Keratinocyte (primary cell): ENCODE measurements around the gene BCL2L11. TPM values are rescaled to one million over a fixed set of nuclear protein-coding genes. Genes with fewer than 3 reads are reported as not detected.

Experiments used
- DNase-seq: peaks from one replicate; pipeline ENCODE4 v3.0.0-alpha.2; 2011; ENCODE audit warnings: low read depth, missing footprints, low spot score
- FAIRE-seq: peaks from 2 replicates; lab custom pipeline; 2011; peaks lifted over from hg19 to GRCh38; lab: Jason Lieb, UNC
- H2AFZ ChIP-seq: 2 replicates; pipeline ENCODE4 v1.6.0; 2012; ENCODE audit warnings: low read length, control low read depth, inconsistent platforms; ENCODE audit not compliant: control insufficient read depth
- H3K27ac ChIP-seq: 2 replicates; pipeline ENCODE4 v1.5.1; 2011; ENCODE audit warnings: low read length; ENCODE audit not compliant: control insufficient read depth, insufficient read depth
- H3K27me3 ChIP-seq: 3 replicates; pipeline ENCODE4 v1.6.0; 2011; ENCODE audit warnings: low read length; ENCODE audit not compliant: control insufficient read depth, insufficient read depth; ENCODE audit errors: extremely low read depth
- H3K36me3 ChIP-seq, 2 experiments: 2 replicates in 1 of 2; 3 replicates in 1 of 2; pipeline ENCODE4 v1.5.1; 2011; ENCODE audit warnings: low read length in 2 of 2, mild to moderate bottlenecking in 1 of 2; ENCODE audit not compliant: control insufficient read depth in 2 of 2, insufficient read depth in 2 of 2; ENCODE audit errors: extremely low read depth in 1 of 2
- H3K4me1 ChIP-seq: 3 replicates; pipeline ENCODE4 v1.5.1; 2011; ENCODE audit warnings: low read length; ENCODE audit not compliant: control insufficient read depth, insufficient read depth; ENCODE audit errors: extremely low read depth
- H3K4me2 ChIP-seq: 3 replicates; pipeline ENCODE4 v1.6.0; 2011; ENCODE audit warnings: low read depth, low read length; ENCODE audit not compliant: control insufficient read depth, insufficient read depth; ENCODE audit errors: extremely low read depth
- H3K4me3 ChIP-seq, 3 experiments: fragments of 200-600 bp in 1 of 3; sonication (generic) in 1 of 3; 2 replicates in 2 of 3; 3 replicates in 1 of 3; pipeline ENCODE4 v1.5.1; 2011 to 2016; ENCODE audit warnings: low read length in 3 of 3, mild to moderate bottlenecking in 3 of 3, control low read depth in 2 of 3, inconsistent platforms in 1 of 3, low read depth in 1 of 3, mixed read lengths in 1 of 3, mixed run types in 1 of 3, moderate library complexity in 1 of 3; ENCODE audit not compliant: control insufficient read depth in 2 of 3, insufficient read depth in 2 of 3; ENCODE audit errors: extremely low read depth in 1 of 3
- H3K79me2 ChIP-seq: 2 replicates; pipeline ENCODE4 v1.6.0; 2012; ENCODE audit warnings: low read length; ENCODE audit not compliant: control insufficient read depth, insufficient read depth
- H3K9ac ChIP-seq: 3 replicates; pipeline ENCODE4 v1.6.0; 2011; ENCODE audit warnings: low read length; ENCODE audit not compliant: control insufficient read depth, insufficient read depth; ENCODE audit errors: extremely low read depth
- H3K9me1 ChIP-seq: 3 replicates; pipeline ENCODE4 v1.6.0; 2011; ENCODE audit warnings: low read length; ENCODE audit not compliant: control insufficient read depth, insufficient read depth; ENCODE audit errors: extremely low read depth
- H3K9me3 ChIP-seq: 2 replicates; pipeline ENCODE4 v1.5.1; 2012; ENCODE audit warnings: low read depth, low read length; ENCODE audit not compliant: control insufficient read depth
- H4K20me1 ChIP-seq: 3 replicates; pipeline ENCODE4 v1.6.0; 2011; ENCODE audit warnings: low read length; ENCODE audit not compliant: control insufficient read depth, insufficient read depth; ENCODE audit errors: extremely low read depth
- CTCF ChIP-seq, 3 experiments: IDR thresholded peaks in 1 of 3; conservative IDR thresholded peaks in 1 of 3; optimal IDR thresholded peaks in 1 of 3; 2 replicates in 2 of 3; 3 replicates in 1 of 3; pipeline versions ENCODE3 to v1.5.1; 2011; ENCODE audit warnings: low read length in 3 of 3, mild to moderate bottlenecking in 3 of 3, moderate library complexity in 2 of 3, control low read depth in 1 of 3, inconsistent platforms in 1 of 3; ENCODE audit not compliant: insufficient read depth in 2 of 3; ENCODE audit errors: extremely low read depth in 1 of 3
- EZH2 ChIP-seq: IDR thresholded peaks from one replicate; pipeline ENCODE4 v1.6.1; 2012; ENCODE audit warnings: inconsistent platforms, mild to moderate bottlenecking, low read length, moderate library complexity
- dilution Hi-C: fragments of 300-500 bp; cut with MboI; formaldehyde crosslinking; loops from one replicate; pipeline ENCODE4 v1.7.0; 2020; ENCODE audit warnings: low sequenced_read_pairs; ENCODE audit not compliant: extremely low pct_ligation_motif_present
- polyA plus RNA-seq, 5 experiments: library from polyadenylated mRNA; depleted of rRNA in 3 of 5; stranded (reverse) in 3 of 5; stranded (forward) in 1 of 5; unstranded in 1 of 5; fragments of >200 nt; gene quantifications; 1 replicate in 1 of 5; 2 replicates in 3 of 5; 3 replicates in 1 of 5; pipeline versions ENCODE4 v1.2.1 to v1.2.3, GENCODE V29; 2011 to 2012; ENCODE audit warnings: missing spikeins in 2 of 5, low read depth in 1 of 5, low replicate concordance in 1 of 5

Gene BCL2L11
- polyA plus RNA-seq, 1 donor (not counting 4 experiments of a cell fraction or from before 2014, with no cell fraction given), result 1.9 TPM

GRCh38 chr2:111160758-111161157 lies 40.0 kb downstream of the BCL2L11 start:
- peaks cover 1% of the 10 kb centered on the region for H3K79me2 ChIP-seq
- no peak overlapping the region for H3K9ac ChIP-seq
- dilution Hi-C loops, result no loop called here
- H4K20me1 ChIP-seq, result no peaks in the 10 kb centered on the region
- peak; percentile 62 for FAIRE-seq
- H3K4me2 ChIP-seq, result no peak overlapping the region
- no peak for DNase-seq
- H3K27me3 ChIP-seq, result no peaks in the 10 kb centered on the region
- H2AFZ ChIP-seq, result no peak overlapping the region
- no peaks in the 10 kb centered on the region for H3K9me3 ChIP-seq
- TF ChIP-seq EZH2 (no peak), CTCF (optimal IDR thresholded peaks at IDR 0.05 in 1 of 3, IDR thresholded peaks at IDR 0.05 in 1 of 3, conservative IDR thresholded peaks at IDR 0.05 in 1 of 3; ENCODE audit: extremely low read depth in 1 of 3, insufficient read depth in 2 of 3, low read length in 3 of 3) (no peak)
- peaks cover 16% of the 10 kb centered on the region for H3K4me1 ChIP-seq
- H3K4me3 ChIP-seq, result no peak overlapping the region
- peaks cover 2% of the 10 kb centered on the region for H3K9me1 ChIP-seq
- peaks cover 0 to 7% of the 10 kb centered on the region in 2 experiments for H3K36me3 ChIP-seq
- no peak overlapping the region for H3K27ac ChIP-seq

DNA sequence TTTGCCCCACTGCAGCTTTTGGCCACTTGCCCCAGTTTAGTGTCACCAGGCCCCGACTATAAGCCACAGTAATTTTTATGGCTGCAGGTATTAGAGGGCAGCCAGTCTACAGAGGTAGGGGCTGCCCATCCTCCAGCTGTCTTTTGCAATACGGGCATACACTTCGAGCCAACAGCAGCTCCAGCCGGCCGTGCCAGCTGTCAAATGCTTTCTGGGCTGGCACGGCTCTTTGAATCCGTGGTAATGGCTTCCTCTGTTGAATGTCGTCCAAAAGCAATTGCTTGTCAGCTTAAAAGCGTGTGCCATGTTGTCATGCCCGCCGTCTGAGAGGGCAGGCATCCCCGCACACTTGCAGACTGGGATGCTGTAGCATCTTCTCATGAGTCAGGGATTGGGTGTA lies 41.3 kb downstream of the BCL2L11 start:
- Histone ChIP-seq H4K20me1 (no peaks in the 10 kb centered on the region), H3K9me1 (peaks cover 2% of the 10 kb centered on the region), H3K79me2 (no peaks in the 10 kb centered on the region), H3K27ac (no peak overlapping the region), H3K9me3 (no peaks in the 10 kb centered on the region), H2AFZ (no peak overlapping the region), H3K4me1 (peaks cover 10% of the 10 kb centered on the region), H3K9ac (no peak overlapping the region), H3K4me2 (no peak overlapping the region), H3K36me3 (peaks cover 0 to 7% of the 10 kb centered on the region in 2 experiments), H3K27me3 (no peaks in the 10 kb centered on the region), H3K4me3 (no peak overlapping the region)
- no peak for FAIRE-seq
- no peak for DNase-seq
- TF ChIP-seq CTCF (optimal IDR thresholded peaks at IDR 0.05 in 1 of 3, IDR thresholded peaks at IDR 0.05 in 1 of 3, conservative IDR thresholded peaks at IDR 0.05 in 1 of 3; ENCODE audit: extremely low read depth in 1 of 3, insufficient read depth in 2 of 3, low read length in 3 of 3), result no peak
- TF ChIP-seq EZH2, result no peak
- dilution Hi-C loops, result no loop called here
